ENCODE measurements around the gene OFD1.

Gene OFD1

GRCh38 chrX:13794417-13794816 lies 59.9 kb downstream of the OFD1 start:
- no peak for DNase-seq (ENCODE audit: low read depth)

GRCh38 chrX:13797512-13797911 lies 63.0 kb downstream of the OFD1 start:
- no peak for DNase-seq (ENCODE audit: low read depth)

GRCh38 chrX:13798184-13798583 lies 63.6 kb downstream of the OFD1 start:
- DNase-seq (ENCODE audit: low read depth): no peak

- DNase-seq (ENCODE audit: low read depth): no peak
Observed at GRCh38 chrX:13803116-13803515, 68.6 kb downstream of the OFD1 start.

- no peak for DNase-seq (ENCODE audit: low read depth)
Observed at GRCh38 chrX:13805241-13805640, 70.7 kb downstream of the OFD1 start.

GRCh38 chrX:13808293-13808692 lies 73.7 kb downstream of the OFD1 start:
- no peak for DNase-seq (ENCODE audit: low read depth)

GRCh38 chrX:13808865-13809264 lies 74.3 kb downstream of the OFD1 start:
- no peak for DNase-seq (ENCODE audit: low read depth)

GRCh38 chrX:13815664-13816063 lies 81.1 kb downstream of the OFD1 start:
- DNase-seq (ENCODE audit: low read depth): no peak

GRCh38 chrX:13816176-13816575 lies 81.6 kb downstream of the OFD1 start:
- DNase-seq (ENCODE audit: low read depth): no peak

GRCh38 chrX:13816643-13817627 lies 82.4 kb downstream of the OFD1 start, which contains the start of gene GPM6B:
GPM6B (minus strand) TSS chrX:13817093; CDS start chrX:13816904, 189 bp downstream.
- no peak for DNase-seq (ENCODE audit: low read depth)
